Astrocyte of the cerebellum (primary cell): ENCODE data around the gene CNTNAP2.

Source experiments
- DNase-seq: peaks from one replicate; pipeline ENCODE4 v3.0.0-alpha.2; 2011; ENCODE audit warnings: low read depth
- H3K4me3 ChIP-seq: 2 replicates; pipeline ENCODE4 v1.5.1; 2011; ENCODE audit warnings: mild to moderate bottlenecking, low read depth, low read length, moderate library complexity
- in situ Hi-C: cut with HindIII; loops from 2 replicates; pipeline ENCODE4 v1.10.0; 2017; ENCODE audit warnings: low sequenced_read_pairs
- TF ChIP-seq, protein P1 (sequence below): IDR thresholded peaks from 2 replicates; pipeline ENCODE4 v1.5.1; 2012; ENCODE audit warnings: low read length, low read depth, moderate library complexity, mild to moderate bottlenecking; ENCODE audit errors: missing control alignments

The CNTNAP2 gene

DNA sequence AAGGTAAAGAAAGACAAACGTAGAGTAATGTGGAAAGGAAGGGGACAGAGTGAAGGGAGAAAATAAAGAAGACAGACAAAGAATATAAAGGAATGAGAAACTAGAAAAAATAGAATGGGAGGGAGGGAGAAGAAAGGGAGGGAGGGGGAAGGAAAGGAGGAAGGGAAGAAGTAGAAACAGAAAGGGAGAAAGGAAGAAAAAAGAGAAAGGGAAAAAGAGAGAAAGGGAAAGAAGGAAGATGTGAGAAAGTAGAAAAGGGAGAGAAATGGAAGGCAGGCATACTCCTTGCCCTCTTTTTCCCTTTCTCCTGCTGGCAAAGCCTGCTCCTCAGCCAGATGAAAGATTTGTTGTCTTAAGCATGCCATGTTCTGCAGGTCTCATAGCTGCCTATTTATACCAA lies 1336.2 kb downstream of the CNTNAP2 start:
- TF ChIP-seq, protein P1, sequence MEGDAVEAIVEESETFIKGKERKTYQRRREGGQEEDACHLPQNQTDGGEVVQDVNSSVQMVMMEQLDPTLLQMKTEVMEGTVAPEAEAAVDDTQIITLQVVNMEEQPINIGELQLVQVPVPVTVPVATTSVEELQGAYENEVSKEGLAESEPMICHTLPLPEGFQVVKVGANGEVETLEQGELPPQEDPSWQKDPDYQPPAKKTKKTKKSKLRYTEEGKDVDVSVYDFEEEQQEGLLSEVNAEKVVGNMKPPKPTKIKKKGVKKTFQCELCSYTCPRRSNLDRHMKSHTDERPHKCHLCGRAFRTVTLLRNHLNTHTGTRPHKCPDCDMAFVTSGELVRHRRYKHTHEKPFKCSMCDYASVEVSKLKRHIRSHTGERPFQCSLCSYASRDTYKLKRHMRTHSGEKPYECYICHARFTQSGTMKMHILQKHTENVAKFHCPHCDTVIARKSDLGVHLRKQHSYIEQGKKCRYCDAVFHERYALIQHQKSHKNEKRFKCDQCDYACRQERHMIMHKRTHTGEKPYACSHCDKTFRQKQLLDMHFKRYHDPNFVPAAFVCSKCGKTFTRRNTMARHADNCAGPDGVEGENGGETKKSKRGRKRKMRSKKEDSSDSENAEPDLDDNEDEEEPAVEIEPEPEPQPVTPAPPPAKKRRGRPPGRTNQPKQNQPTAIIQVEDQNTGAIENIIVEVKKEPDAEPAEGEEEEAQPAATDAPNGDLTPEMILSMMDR = no peak
- H3K4me3 ChIP-seq = no peak overlapping the region
- DNase-seq = no peak
- in situ Hi-C loops = no loop called here

DNA sequence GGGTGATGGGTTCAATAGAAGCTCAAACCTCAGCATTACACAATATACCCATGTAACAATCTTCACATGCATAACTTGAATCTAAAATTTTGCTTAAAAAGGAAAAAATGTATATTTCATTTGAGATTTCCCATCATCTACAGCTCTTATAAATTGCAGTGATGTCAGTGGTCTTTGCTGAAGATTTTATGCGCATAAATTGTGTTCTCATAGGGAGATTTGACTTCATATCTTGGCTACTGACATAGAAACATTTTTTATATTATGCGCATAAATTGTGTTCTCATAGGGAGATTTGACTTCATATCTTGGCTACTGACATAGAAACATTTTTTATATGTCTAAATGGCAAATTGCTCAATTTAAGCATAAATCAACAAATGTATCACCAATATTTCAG lies 1348.6 kb downstream of the CNTNAP2 start:
- TF ChIP-seq, protein P1 = no peak
- H3K4me3 ChIP-seq = no peak overlapping the region
- in situ Hi-C loops = no loop called here
- no peak for DNase-seq

DNA sequence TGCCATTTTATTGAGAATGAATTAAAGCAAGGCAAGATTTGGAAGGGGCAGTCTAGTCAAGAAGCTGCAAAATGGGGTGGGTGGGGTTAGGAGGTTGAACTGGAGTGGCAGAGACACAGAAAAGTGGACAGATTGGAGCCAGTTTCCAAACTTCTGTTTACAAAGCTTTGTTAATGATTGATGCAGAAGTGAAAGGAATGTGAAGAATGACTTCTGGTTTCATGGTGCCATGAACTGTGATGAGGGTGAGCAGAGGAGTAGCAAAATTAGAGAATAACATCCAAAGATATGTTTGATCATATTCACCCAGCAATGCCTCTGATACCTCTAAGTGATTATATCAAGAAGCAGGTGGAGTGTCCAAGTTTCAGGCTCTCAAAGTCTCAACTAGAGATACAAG lies 1356.0 kb downstream of the CNTNAP2 start:
- DNase-seq = no peak
- H3K4me3 ChIP-seq = no peak overlapping the region
- in situ Hi-C loops = no loop called here
- TF ChIP-seq, protein P1 = no peak

DNA sequence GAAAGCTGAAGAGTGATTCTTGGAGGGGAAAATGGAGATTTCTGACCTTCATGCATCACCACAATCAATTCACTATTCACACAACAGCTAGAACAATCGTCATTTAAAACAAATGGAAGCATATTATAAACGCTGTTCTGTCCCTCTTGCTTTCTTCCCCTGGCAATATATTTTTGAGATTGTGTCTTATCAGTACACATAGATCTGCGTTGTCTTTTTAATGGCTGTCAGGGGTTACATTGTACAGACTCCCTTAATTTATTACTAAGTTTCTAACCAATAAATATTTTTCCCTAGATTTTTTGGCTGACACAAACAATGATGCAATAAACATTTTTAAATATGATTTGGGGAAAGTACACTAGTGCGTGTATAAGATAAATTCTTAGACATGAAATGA lies 1358.3 kb downstream of the CNTNAP2 start:
- TF ChIP-seq, protein P1 = no peak
- DNase-seq = no peak
- in situ Hi-C loops = no loop called here
- H3K4me3 ChIP-seq = no peak overlapping the region

DNA sequence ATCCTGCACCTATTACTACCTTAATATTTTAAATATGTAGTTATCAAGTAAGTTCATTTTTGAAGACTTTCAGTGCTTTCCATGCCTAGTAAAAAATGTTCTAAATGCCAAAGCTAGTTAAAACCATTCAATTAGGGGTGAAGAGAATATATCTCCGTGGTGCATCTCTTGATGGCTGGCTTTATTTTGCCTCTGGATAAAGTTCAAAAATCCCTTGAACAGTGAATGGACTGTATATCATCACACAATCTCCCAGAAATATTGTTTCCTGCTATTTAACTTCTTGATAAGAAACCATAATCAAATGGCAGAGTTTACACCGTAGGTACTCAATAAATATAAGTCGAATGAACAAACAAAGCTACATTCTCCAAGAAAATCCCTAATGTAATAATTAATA lies 1360.9 kb downstream of the CNTNAP2 start:
- in situ Hi-C loops = no loop called here
- DNase-seq = no peak
- no peak overlapping the region for H3K4me3 ChIP-seq
- TF ChIP-seq, protein P1 = no peak

DNA sequence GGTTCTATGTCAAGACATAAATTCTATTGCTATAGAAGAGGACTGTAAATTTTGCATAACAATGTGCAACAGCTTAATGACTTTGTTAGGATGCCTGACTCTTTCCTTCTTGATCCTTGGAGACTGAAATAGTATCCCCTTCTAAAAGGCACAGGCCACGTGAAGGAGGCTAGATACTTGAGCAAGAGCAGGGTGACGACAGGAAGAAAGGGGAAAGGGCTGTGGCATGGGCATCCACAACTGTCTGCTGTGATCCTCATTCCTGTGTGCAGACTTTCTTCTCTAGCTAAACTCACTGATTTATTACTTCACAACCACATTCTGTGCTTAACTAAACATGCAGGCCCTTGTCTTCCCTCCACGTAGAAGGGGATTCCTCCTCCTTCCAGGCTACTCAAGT lies 1362.2 kb downstream of the CNTNAP2 start:
- no peak overlapping the region for H3K4me3 ChIP-seq
- in situ Hi-C loops = no loop called here
- TF ChIP-seq, protein P1 = no peak
- DNase-seq = no peak
